HG02588 (cell line): ENCODE measurements around the gene SLC29A1.
"Not testable (repeated sequence)": the region's sequence is repeated elsewhere in the genome, so short reads cannot be mapped to it uniquely, and the experiment has no call there.

Experiments
- ATAC-seq: cut with Tn5 transposase; IDR thresholded peaks from one replicate; pipeline ENCODE4 v1.9.1; 2021; ENCODE audit warnings: mild to moderate bottlenecking, moderate library complexity; ENCODE audit not compliant: unreplicated experiment

The SLC29A1 gene

GRCh38 chr6:44193307-44193910, 30.0 kb upstream of the SLC29A1 start:
- no peak for ATAC-seq

- ATAC-seq: no peak
Observed at GRCh38 chr6:44194326-44194725, 29.1 kb upstream of the SLC29A1 start.

- not testable (repeated sequence) for ATAC-seq
Observed at GRCh38 chr6:44196351-44196750, 27.0 kb upstream of the SLC29A1 start.

- ATAC-seq: no peak
Observed at GRCh38 chr6:44198684-44199083, 24.7 kb upstream of the SLC29A1 start.

GRCh38 chr6:44199883-44200282, 23.5 kb upstream of the SLC29A1 start:
- ATAC-seq: no peak

GRCh38 chr6:44201200-44201599, 22.2 kb upstream of the SLC29A1 start:
- no peak for ATAC-seq

GRCh38 chr6:44201638-44202303, 21.6 kb upstream of the SLC29A1 start:
- no peak for ATAC-seq

GRCh38 chr6:44202332-44202971, 20.9 kb upstream of the SLC29A1 start:
- no peak for ATAC-seq

- no peak for ATAC-seq
Observed at GRCh38 chr6:44202972-44203750, 20.2 kb upstream of the SLC29A1 start.

- ATAC-seq: no peak
Observed at GRCh38 chr6:44203955-44204354, 19.4 kb upstream of the SLC29A1 start.

- no peak for ATAC-seq
Observed at GRCh38 chr6:44207966-44208365, 15.4 kb upstream of the SLC29A1 start.

GRCh38 chr6:44211284-44211683, 12.1 kb upstream of the SLC29A1 start:
- no peak for ATAC-seq

- ATAC-seq: no peak
Observed at GRCh38 chr6:44214307-44214706, 9.1 kb upstream of the SLC29A1 start.

- ATAC-seq: no peak
Observed at GRCh38 chr6:44216677-44217331, 6.6 kb upstream of the SLC29A1 start, which contains the start of gene MYMX. MYMX (plus strand) TSS chr6:44216926; CDS start chr6:44217472, 546 bp downstream.

- no peak for ATAC-seq
Observed at GRCh38 chr6:44217332-44218143, 5.9 kb upstream of the SLC29A1 start.

GRCh38 chr6:44219053-44219814, 4.2 kb upstream of the SLC29A1 start:
- ATAC-seq: peak; percentile 38

- ATAC-seq: no peak
Observed at GRCh38 chr6:44219815-44220784, 3.3 kb upstream of the SLC29A1 start.

GRCh38 chr6:44220913-44221290, 2.5 kb upstream of the SLC29A1 start:
- no peak for ATAC-seq
